CD14-positive monocyte (primary cell): ENCODE measurements around the gene R3HDM2. TPM values are rescaled to one million over a fixed set of nuclear protein-coding genes. Genes with fewer than 3 reads are reported as not detected.

Experiments
- DNase-seq, 3 donors: peaks; one replicate each; pipeline ENCODE4 v3.0.0-alpha.2; 2011 to 2022
- H2AFZ ChIP-seq: 2 replicates; pipeline ENCODE4 v1.6.0; 2012; ENCODE audit warnings: mild to moderate bottlenecking, low read depth, low read length, inconsistent platforms; ENCODE audit not compliant: insufficient read depth, poor library complexity, severe bottlenecking
- H3K27ac ChIP-seq, 2 donors: 1 replicate in 1 of 2; 2 replicates in 1 of 2; pipeline ENCODE4 v1.5.1; 2012 to 2013; ENCODE audit warnings: low read length in 2 of 2, control low read depth in 1 of 2, inconsistent platforms in 1 of 2, low read depth in 1 of 2, mild to moderate bottlenecking in 1 of 2
- H3K27me3 ChIP-seq, 2 donors: one replicate each; pipeline versions ENCODE4 v1.6.0 to v1.6.1; 2011 to 2013; ENCODE audit warnings: low read length in 2 of 2; ENCODE audit not compliant: control insufficient read depth in 2 of 2, insufficient read depth in 2 of 2
- H3K36me3 ChIP-seq, 2 donors: replicated peaks in 1 of 2; 1 replicate in 1 of 2; 2 replicates in 1 of 2; pipeline versions ENCODE4 v1.5.1 to v1.6.1; 2012 to 2013; ENCODE audit warnings: low read length in 2 of 2, control low read depth in 1 of 2, inconsistent platforms in 1 of 2, mild to moderate bottlenecking in 1 of 2; ENCODE audit not compliant: insufficient read depth in 2 of 2, control insufficient read depth in 1 of 2
- H3K4me1 ChIP-seq, 2 donors: 1 replicate in 1 of 2; 2 replicates in 1 of 2; pipeline versions ENCODE4 v1.5.1 to v1.6.1; 2012 to 2013; ENCODE audit warnings: low read length in 2 of 2, control low read depth in 1 of 2, inconsistent platforms in 1 of 2, mild to moderate bottlenecking in 1 of 2, moderate library complexity in 1 of 2; ENCODE audit not compliant: insufficient read depth in 2 of 2, control insufficient read depth in 1 of 2
- H3K4me2 ChIP-seq: replicated peaks from 2 replicates; pipeline ENCODE3; 2012; ENCODE audit warnings: low read length, moderate library complexity, mild to moderate bottlenecking; ENCODE audit not compliant: poor library complexity, severe bottlenecking; ENCODE audit errors: extremely low read depth
- H3K4me3 ChIP-seq, 3 experiments: fragments of 200-600 bp in 1 of 3; sonication (generic) in 1 of 3; replicated peaks in 1 of 3; 1 replicate in 2 of 3; 2 replicates in 1 of 3; pipeline ENCODE4 v1.5.1; 2011 to 2013; ENCODE audit warnings: low read length in 3 of 3, mild to moderate bottlenecking in 3 of 3, control low read depth in 2 of 3, low read depth in 2 of 3, inconsistent platforms in 1 of 3, moderate library complexity in 1 of 3
- H3K79me2 ChIP-seq: 2 replicates; pipeline ENCODE4 v1.6.0; 2012; ENCODE audit warnings: mild to moderate bottlenecking, control low read depth, inconsistent platforms, low read length, moderate library complexity; ENCODE audit not compliant: insufficient read depth
- H3K9ac ChIP-seq: 2 replicates; pipeline ENCODE4 v1.6.0; 2017; ENCODE audit warnings: low read length, mild to moderate bottlenecking; ENCODE audit not compliant: insufficient read depth, poor library complexity, severe bottlenecking
- H3K9me3 ChIP-seq, 2 donors: replicated peaks in 1 of 2; 1 replicate in 1 of 2; 2 replicates in 1 of 2; pipeline versions ENCODE4 v1.5.1 to v1.6.1; 2012 to 2013; ENCODE audit warnings: low read length in 2 of 2, control low read depth in 1 of 2; ENCODE audit not compliant: control insufficient read depth in 1 of 2, insufficient read depth in 1 of 2
- H4K20me1 ChIP-seq: 2 replicates; pipeline ENCODE4 v1.6.0; 2012; ENCODE audit warnings: mild to moderate bottlenecking, low read length, control low read depth, moderate library complexity; ENCODE audit not compliant: insufficient read depth
- H3K27ac Mint-ChIP-seq, 7 donors: one replicate each; pipeline ENCODE4 v1.8.0; 2020; ENCODE audit warnings: mild to moderate bottlenecking in 7 of 7, mixed read lengths in 7 of 7, moderate library complexity in 6 of 7, inconsistent platforms in 2 of 7
- H3K27me3 Mint-ChIP-seq, 3 donors: one replicate each; pipeline ENCODE4 v1.8.0; 2021 to 2022; ENCODE audit warnings: low read depth in 3 of 3, mild to moderate bottlenecking in 3 of 3, mixed read lengths in 3 of 3, moderate library complexity in 3 of 3, inconsistent platforms in 1 of 3
- H3K36me3 Mint-ChIP-seq, 2 donors: one replicate each; pipeline ENCODE4 v1.8.0; 2020; ENCODE audit warnings: mixed read lengths in 2 of 2, inconsistent platforms in 1 of 2, mild to moderate bottlenecking in 1 of 2
- H3K4me1 Mint-ChIP-seq: one replicate; pipeline ENCODE4 v1.8.0; 2020; ENCODE audit warnings: mild to moderate bottlenecking, mixed read lengths
- H3K4me3 Mint-ChIP-seq, 2 donors: one replicate each; pipeline ENCODE4 v1.8.0; 2020; ENCODE audit warnings: mild to moderate bottlenecking in 2 of 2, mixed read lengths in 2 of 2, moderate library complexity in 1 of 2
- H3K9me3 Mint-ChIP-seq, 7 donors: one replicate each; pipeline ENCODE4 v1.8.0; 2020 to 2022; ENCODE audit warnings: mixed read lengths in 7 of 7, mild to moderate bottlenecking in 6 of 7, moderate library complexity in 6 of 7, inconsistent platforms in 2 of 7
- CTCF ChIP-seq: fragments of 200-600 bp; IDR thresholded peaks from one replicate; pipeline ENCODE4 v1.8.0; 2022; ENCODE audit warnings: antibody characterized with exemption, mild to moderate bottlenecking
- WGBS: methylation state at CpG from one replicate; pipeline ENCODE4 v1.1.5; 2013; ENCODE audit warnings: missing lambda C conversion rate; ENCODE audit not compliant: insufficient coverage; 5-methylcytosine and 5-hydroxymethylcytosine counted together
- intact Hi-C, 2 donors: fragments of 100-400 bp; cut with micrococcal nuclease; formaldehyde crosslinking; loops; one replicate each; pipeline versions ENCODE4 v1.15.0 to v1.15.1; 2023
- polyA plus RNA-seq, 3 donors: library from polyadenylated mRNA; depleted of rRNA in 1 of 3; unstranded in 2 of 3; stranded (reverse) in 1 of 3; fragments of 300-500 nt in 2 of 3; fragments of >200 nt in 1 of 3; fragmentation: Illumina TruSeq in 2 of 3; gene quantifications; 1 replicate in 2 of 3; 2 replicates in 1 of 3; pipeline ENCODE4 v1.2.3, GENCODE V29; 2012 to 2021

Gene R3HDM2
- polyA plus RNA-seq, 3 donors, result 4.2 to 69.4 (median 7.3) TPM

- intact Hi-C loops, result no loop called here
- peaks cover 0 to 30% (median 13%) of the 10 kb centered on the region in 7 donors for H3K9me3 Mint-ChIP-seq
- no peak for DNase-seq
- Histone ChIP-seq H3K27ac (no peak overlapping the region), H3K4me2 (peak overlapping the region; percentile 30), H3K36me3 (peaks cover 5 to 8% of the 10 kb centered on the region in 2 donors), H3K79me2 (peaks cover 22% of the 10 kb centered on the region), H2AFZ (no peak overlapping the region), H3K9me3 (peaks cover 0 to 30% of the 10 kb centered on the region in 2 donors), H3K4me1 (peaks cover 41 to 53% of the 10 kb centered on the region in 2 donors), H3K27me3 (peaks cover 55 to 62% of the 10 kb centered on the region in 2 donors), H3K9ac (no peak overlapping the region), H3K4me3 (peak overlapping the region in 1 of 3 experiments; percentile 14), H4K20me1 (peaks cover 13% of the 10 kb centered on the region)
- TF ChIP-seq CTCF, result no peak
- H3K4me1 Mint-ChIP-seq, result peaks cover 60% of the 10 kb centered on the region
- H3K36me3 Mint-ChIP-seq, result peaks cover 14 to 30% of the 10 kb centered on the region in 2 donors
- peaks cover 59 to 72% (median 71%) of the 10 kb centered on the region in 3 donors for H3K27me3 Mint-ChIP-seq
- H3K27ac Mint-ChIP-seq, result peak overlapping the region in 2 of 7 donors; percentile 30 to 38
- H3K4me3 Mint-ChIP-seq, result peak overlapping the region; percentile 24 to 89
- 4% methylated on average over 21 of the region's 35 CpGs for WGBS
Measured at GRCh38 chr12:57226588-57227314, 204.1 kb downstream of the R3HDM2 start.

GRCh38 chr12:57225680-57226210 is 205.1 kb downstream of the R3HDM2 start:
- Histone ChIP-seq H3K9me3 (peaks cover 0 to 38% of the 10 kb centered on the region in 2 donors), H4K20me1 (peaks cover 6% of the 10 kb centered on the region), H3K27me3 (peaks cover 65 to 72% of the 10 kb centered on the region in 2 donors), H3K4me3 (peak overlapping the region in 1 of 3 experiments; percentile 52), H3K4me1 (peaks cover 39 to 49% of the 10 kb centered on the region in 2 donors), H3K9ac (no peak overlapping the region), H2AFZ (no peak overlapping the region), H3K79me2 (peaks cover 12% of the 10 kb centered on the region), H3K27ac (no peak overlapping the region), H3K36me3 (no peaks in the 10 kb centered on the region), H3K4me2 (peak overlapping the region; percentile 67)
- Mint-ChIP-seq H3K4me3 (peak overlapping the region in 1 of 2 donors; percentile 89), H3K9me3 (peaks cover 0 to 36% (median 14%) of the 10 kb centered on the region in 7 donors), H3K4me1 (peaks cover 58% of the 10 kb centered on the region), H3K27ac (no peak overlapping the region), H3K27me3 (peaks cover 69 to 83% (median 80%) of the 10 kb centered on the region in 3 donors), H3K36me3 (peaks cover 6 to 29% of the 10 kb centered on the region in 2 donors)
- intact Hi-C loops, result loop anchor here in 1 of 2 donors (2.0 kb wide), 1 partner anchor 13 kb away; no protein-coding TSS in a partner anchor
- no peak for DNase-seq
- no peak for TF ChIP-seq CTCF
- 14% methylated on average over 15 of the region's 18 CpGs for WGBS
